ENCODE measurements around the gene RABGAP1L.

- TF ChIP-seq CTCF (IDR thresholded peaks at IDR 0.05) = no peak
- no peak for TF ChIP-seq POLR2A (IDR thresholded peaks at IDR 0.05)
Observed at GRCh38 chr1:174938281-174939007, 779.1 kb downstream of the RABGAP1L start.
